ENCODE measurements around the gene MED12.

DNA sequence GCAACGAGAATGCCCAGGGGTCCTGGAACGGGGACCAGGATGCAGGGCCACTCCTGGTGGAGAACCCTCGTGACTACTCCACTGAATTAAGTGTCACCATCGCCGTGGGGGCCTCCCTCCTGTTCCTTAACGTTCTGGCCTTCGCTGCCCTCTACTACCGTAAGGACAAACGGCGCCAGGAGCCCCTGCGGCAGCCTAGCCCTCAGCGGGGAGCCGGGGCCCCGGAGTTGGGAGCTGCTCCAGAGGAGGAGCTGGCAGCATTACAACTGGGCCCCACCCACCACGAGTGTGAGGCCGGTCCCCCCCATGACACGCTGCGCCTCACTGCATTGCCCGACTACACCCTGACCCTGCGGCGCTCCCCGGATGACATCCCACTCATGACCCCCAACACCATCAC, 51.2 kb downstream of the MED12 start:
- no peak for TF ChIP-seq POLR2A (IDR thresholded peaks at IDR 0.05; ENCODE audit: low read depth, low read length)
- no peak for TF ChIP-seq TAF1 (IDR thresholded peaks at IDR 0.05; ENCODE audit: low read depth, low read length)
- TF ChIP-seq POLR2AphosphoS5 (IDR thresholded peaks at IDR 0.05; ENCODE audit: low read depth, low read length), result no peak
- no peak for TF ChIP-seq PAX5 (IDR thresholded peaks at IDR 0.05; ENCODE audit: insufficient read depth, low read length, severe bottlenecking)
- TF ChIP-seq POU2F2 (IDR thresholded peaks at IDR 0.05; ENCODE audit: low read depth, low read length), result no peak
- no peak for TF ChIP-seq SPI1 (IDR thresholded peaks at IDR 0.05; ENCODE audit: low read depth, low read length)

Measured in GM12891 (cell line).